Ishikawa (cell line): ENCODE measurements around the gene BCL2L11.

ENCODE experiments used
- CEBPB ChIP-seq: IDR thresholded peaks from 2 replicates; pipeline ENCODE4 v1.6.1; 2012
- CREB1 ChIP-seq: IDR thresholded peaks from 2 replicates; pipeline ENCODE4 v1.6.1; 2012; ENCODE audit warnings: low read depth
- EGR1 ChIP-seq: IDR thresholded peaks from 2 replicates; pipeline ENCODE4 v1.6.1; 2012
- EP300 ChIP-seq: IDR thresholded peaks from 2 replicates; pipeline ENCODE4 v1.6.1; 2012; ENCODE audit warnings: borderline replicate concordance
- FOXM1 ChIP-seq: IDR thresholded peaks from 2 replicates; pipeline ENCODE4 v1.6.1; 2012; ENCODE audit warnings: low read depth, borderline replicate concordance
- RAD21 ChIP-seq: IDR thresholded peaks from 2 replicates; pipeline ENCODE4 v1.6.1; 2012; ENCODE audit warnings: low read depth
- REST ChIP-seq: IDR thresholded peaks from 2 replicates; pipeline ENCODE4 v1.6.1; 2012; ENCODE audit warnings: low read depth, mild to moderate bottlenecking
- TAF1 ChIP-seq: IDR thresholded peaks from 2 replicates; pipeline ENCODE4 v1.6.1; 2012; ENCODE audit warnings: low read depth, mild to moderate bottlenecking
- TEAD4 ChIP-seq: IDR thresholded peaks from 2 replicates; pipeline ENCODE4 v1.6.1; 2012
- USF1 ChIP-seq: IDR thresholded peaks from 2 replicates; pipeline ENCODE4 v1.6.1; 2012
- YY1 ChIP-seq: IDR thresholded peaks from 2 replicates; pipeline ENCODE4 v1.6.1; 2012; ENCODE audit warnings: low read depth

- no peak for TF ChIP-seq REST
- no peak for TF ChIP-seq EGR1
- TF ChIP-seq TAF1 = no peak
- TF ChIP-seq FOXM1 = no peak
- TF ChIP-seq YY1 = no peak
- no peak for TF ChIP-seq CEBPB
- TF ChIP-seq EP300 = no peak
- no peak for TF ChIP-seq RAD21
- no peak for TF ChIP-seq TEAD4
- TF ChIP-seq USF1 = no peak
- no peak for TF ChIP-seq CREB1
Observed at GRCh38 chr2:111148225-111148873, 27.6 kb downstream of the BCL2L11 start.
